ENCODE measurements around the gene AATF.

The AATF gene

DNA sequence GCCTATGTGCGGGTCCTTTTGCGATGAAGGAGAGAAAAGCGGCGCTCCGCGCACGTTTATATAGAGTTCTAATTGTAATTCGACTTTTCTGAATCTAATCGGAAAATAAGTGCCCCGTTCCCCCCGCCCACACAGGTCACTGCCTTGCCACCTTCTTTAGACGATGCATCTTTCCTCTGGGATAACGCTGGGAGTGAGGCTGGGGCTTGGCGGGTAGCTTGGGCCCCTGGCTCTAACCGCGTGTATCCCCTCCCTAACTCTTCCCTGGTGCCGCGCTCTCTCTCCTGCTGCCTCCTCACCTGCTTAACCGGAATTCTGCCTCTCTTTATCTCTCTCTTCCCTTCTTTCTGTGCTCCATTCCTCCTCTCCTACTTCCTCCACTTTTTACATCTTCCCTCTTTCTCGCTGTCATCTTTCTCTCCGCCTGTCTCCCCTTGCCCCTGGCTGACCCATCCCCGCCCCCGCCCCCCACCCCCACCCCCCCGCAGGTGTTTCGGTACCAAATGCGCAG lies 8.9 kb upstream of the AATF start:
- FAIRE-seq (no peak), DNase-seq (ENCODE audit: extremely low spot score, insufficient read length, low read depth) (no peak)

DNA sequence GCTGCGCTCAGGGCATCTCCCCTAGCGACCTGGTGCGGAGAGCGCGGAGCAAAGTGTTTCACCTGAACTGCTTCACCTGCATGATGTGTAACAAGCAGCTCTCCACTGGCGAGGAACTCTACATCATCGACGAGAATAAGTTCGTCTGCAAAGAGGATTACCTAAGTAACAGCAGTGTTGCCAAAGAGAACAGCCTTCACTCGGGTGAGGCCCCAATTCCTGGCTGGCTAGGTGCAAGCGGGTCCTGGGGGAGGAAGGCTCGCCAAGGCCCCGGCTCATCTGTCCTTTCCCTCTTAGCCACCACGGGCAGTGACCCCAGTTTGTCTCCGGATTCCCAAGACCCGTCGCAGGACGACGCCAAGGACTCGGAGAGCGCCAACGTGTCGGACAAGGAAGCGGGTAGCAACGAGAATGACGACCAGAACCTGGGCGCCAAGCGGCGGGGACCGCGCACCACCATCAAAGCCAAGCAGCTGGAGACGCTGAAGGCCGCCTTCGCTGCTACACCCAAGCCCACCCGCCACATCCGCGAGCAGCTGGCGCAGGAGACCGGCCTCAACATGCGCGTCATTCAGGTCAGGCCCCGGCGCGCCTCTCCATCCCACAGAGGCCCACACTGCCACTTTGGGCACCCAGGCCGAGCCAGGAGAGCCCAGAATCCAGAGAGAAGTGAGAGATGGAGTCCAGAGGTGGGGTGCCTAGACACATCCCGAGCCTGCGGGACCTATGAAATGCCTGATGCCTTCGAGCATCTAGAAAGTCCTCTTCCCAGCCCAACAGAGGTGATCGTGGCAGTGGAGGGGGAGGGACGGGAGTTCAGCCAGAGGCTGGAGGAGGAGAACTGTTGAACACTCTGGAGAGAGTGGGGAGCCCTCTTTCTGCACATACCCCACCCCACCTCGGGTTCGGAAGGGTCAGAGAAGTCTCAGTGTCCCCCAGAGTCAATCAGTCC lies 8.2 kb upstream of the AATF start:
- FAIRE-seq (no peak), DNase-seq (ENCODE audit: extremely low spot score, insufficient read length, low read depth) (no peak)

DNA sequence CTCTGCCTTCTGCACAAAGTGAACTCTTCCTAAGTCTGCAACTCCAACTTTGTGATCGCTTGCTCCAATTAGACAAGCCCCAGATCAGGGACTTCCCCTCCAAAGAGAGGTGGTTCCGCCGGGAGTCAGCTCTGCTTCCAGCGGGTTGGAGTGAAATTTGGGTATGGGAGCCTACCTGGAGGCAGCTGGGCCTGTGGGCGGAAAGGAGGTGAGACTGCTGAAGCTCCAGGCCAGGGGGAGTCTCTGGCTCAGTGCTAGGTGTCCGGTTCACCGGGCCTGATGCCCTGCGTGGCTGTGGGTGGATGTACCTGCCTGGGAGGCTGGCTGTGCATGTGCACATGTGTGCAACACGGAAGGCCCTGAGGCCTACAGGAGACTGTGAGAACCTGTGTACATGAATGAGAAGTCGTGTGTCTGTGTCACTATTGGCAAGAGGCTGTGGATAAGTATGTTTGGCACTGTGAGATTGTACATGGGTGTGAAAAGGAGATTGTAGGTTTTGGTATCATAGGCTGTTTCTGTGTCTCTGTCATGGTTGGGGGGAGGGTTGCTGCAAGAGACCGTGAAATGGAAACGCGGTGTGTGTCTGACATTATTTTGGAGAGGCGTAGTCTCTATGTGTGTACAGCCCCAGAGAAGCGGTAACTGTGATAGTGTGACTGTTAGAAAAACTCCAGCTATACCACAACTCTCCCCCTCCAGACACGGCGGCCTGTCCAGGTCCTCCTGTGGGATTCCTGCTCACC lies 7.3 kb upstream of the AATF start:
- DNase-seq (ENCODE audit: extremely low spot score, insufficient read length, low read depth) (no peak), FAIRE-seq (no peak)

DNA sequence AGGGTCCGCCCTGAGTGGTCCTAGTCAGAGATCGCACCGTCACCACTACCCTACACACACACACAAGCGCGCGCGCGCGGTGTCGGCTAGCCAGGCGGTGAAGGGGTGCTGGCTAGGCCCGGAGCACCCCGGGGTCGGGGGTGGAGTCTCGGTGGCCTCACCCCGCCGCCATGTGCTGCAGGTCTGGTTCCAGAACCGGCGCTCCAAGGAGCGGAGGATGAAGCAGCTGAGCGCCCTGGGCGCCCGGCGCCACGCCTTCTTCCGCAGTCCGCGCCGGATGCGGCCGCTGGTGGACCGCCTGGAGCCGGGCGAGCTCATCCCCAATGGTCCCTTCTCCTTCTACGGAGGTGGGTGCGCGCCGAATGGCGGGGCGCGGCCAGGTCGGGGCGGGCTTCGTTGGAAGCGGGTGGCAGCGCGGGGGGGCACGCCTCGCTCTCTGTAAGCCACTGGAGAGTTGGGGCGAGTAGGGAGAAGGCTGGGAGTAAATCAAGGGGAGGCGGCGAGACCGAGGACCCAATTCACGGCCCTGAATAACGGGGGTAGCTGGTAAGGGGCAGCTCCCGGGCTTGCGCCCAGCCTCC lies 6.6 kb upstream of the AATF start:
- DNase-seq (ENCODE audit: extremely low spot score, insufficient read length, low read depth): no peak
- FAIRE-seq: no peak

DNA sequence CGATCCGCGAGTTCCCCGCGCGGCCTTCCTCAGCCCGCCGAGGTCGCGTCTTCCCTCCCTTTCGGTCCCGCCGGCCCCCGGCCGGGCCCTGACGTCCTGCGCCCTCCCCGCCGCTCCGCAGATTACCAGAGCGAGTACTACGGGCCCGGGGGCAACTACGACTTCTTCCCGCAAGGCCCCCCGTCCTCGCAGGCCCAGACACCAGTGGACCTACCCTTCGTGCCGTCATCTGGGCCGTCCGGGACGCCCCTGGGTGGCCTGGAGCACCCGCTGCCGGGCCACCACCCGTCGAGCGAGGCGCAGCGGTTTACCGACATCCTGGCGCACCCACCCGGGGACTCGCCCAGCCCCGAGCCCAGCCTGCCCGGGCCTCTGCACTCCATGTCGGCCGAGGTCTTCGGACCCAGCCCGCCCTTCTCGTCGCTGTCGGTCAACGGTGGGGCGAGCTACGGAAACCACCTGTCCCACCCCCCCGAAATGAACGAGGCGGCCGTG lies 6.1 kb upstream of the AATF start:
- no peak for FAIRE-seq
- DNase-seq (ENCODE audit: extremely low spot score, insufficient read length, low read depth): no peak

DNA sequence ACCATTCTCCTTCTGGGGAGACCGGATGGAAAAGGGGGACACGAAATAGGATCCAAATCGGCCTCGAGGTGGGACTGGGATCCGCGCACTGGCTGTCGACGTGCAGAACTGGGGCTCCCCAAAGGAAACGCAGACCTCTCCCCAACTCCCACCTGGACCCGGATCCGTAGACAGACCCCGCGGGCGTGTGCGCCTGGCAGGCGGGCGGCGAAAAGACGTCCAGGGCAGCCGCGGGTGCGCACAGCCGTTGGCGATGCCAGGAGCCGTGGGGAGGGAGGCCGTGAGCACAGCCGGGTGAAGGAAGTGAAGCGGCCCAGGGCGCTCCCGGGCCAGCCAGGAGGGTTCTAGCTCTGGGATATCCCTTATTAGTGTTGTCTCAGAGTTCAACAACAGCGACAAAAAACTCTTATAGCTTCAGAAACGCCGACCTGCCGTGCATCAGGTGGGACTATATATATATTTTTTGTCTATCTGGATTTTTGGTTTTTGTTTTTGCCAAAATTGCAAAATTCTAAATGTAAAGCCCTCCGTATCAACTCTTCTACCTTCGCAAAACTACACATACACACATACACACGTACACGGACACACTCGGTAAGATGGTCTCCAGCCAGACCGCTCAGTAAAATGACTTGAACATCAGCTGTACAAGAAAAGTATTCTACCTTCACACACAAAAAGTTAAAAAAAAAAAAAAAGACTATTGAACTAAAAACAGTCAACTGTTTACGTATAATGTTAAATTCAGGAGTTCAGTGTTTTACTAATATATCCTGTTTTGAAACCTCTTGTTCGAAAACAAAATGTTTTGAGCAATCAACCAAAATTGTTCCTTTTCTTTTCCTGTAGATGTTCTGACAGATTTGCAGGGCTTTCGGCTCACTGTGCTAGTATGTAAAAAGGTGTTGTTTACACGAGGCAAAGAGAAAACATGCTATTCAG lies 5.2 kb upstream of the AATF start:
- FAIRE-seq (no peak), DNase-seq (ENCODE audit: extremely low spot score, insufficient read length, low read depth) (no peak)

DNA sequence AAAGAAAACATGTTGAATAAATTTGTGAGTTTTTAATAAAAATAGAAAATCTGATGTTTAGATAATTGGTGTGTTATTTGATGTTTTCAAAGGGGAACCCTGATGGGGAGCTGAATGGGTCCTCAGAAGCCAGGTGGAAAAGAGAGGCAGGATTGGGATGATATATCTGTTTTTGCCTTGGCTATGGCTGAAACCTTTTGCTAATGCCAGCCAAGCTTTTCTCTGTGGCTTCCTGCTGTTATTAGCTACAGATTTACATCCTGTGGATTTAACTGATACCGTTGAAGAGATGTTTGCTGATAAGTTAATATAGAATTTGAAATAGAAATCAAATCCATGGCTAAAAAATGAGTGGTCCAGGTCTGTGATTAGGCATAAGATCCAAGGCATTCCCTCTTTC lies 4.2 kb upstream of the AATF start:
- DNase-seq (ENCODE audit: extremely low spot score, insufficient read length, low read depth) (no peak), FAIRE-seq (no peak)

DNA sequence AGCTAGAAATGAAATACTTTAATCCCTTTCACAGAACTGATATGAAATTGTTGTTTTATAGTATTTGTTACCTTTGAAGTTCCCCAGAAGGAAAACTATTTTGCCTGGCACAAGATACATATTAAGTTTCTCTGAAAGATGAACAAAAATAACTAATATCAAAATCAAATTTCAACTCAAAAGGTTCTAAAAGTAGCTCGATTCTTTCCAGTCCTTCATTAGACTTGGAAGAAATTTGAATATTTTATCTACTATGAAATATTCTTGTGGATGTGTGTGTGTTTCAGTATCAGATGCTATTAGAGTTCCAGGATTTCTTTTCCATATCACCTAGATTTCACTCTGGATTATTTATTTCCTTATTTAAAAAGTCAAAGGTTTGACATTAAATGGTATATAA lies 3.6 kb upstream of the AATF start:
- no peak for FAIRE-seq

DNA sequence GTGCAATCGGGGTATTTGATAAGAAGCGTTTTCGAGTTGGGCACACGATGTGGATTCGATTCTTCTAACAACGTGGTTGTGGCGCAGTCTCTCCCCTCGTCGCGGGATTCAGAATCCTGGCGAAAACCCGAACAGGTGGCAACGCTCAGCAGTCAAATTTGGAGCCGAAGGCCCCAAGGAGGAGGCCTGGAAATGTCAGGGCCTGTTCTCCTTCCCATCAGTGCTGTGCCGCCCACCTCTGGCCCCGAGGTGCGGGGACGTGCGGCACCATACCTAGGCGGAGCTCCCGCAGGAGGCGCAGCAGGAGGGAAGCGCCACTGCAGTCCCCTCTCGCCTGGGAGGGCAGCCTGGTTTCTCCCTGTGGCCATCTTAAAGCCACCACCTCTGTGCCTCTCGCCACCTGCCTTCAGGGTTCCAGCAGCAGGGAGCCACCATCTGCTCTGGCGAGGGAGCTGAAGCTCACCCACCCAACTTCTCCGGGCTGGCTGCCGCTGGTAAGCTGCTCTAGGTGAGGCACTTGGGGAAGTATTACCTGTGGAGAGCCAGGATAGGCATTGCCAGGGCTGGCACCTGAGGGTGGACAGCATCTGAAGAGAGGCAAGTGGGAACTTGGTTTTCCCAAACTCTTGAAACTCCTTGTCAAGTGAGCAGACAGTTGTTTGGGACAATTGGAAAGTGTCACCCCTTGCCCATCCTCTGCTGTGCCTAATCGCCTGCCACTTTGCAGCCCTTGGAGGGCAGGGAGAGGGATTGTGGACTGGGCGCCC lies 2.6 kb upstream of the AATF start:
- FAIRE-seq: no peak
- DNase-seq (ENCODE audit: extremely low spot score, insufficient read length, low read depth): no peak

More for the DNA sequence above, 3.6 kb upstream of the AATF start:
- no peak for DNase-seq (ENCODE audit: extremely low spot score, insufficient read length, low read depth)

DNA sequence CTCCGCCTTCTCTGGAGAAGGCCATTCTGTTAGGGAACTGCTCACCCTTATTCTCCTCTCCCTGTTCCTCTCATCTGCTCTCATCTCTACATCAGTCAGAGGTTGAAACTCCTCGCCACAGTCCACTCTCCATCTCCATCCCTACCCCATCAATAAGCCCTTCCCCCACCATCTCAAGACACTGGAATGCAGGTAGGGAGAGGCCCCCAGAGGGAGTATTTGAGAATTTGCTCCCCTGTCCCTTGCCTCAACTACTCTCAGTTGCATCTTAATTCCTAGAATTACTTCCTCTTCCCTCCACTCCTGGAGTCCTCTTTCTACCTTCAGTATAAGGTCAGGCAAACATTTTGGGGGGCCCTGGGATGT lies 2.0 kb upstream of the AATF start:
- no peak for FAIRE-seq
- DNase-seq (ENCODE audit: extremely low spot score, insufficient read length, low read depth): no peak

DNA sequence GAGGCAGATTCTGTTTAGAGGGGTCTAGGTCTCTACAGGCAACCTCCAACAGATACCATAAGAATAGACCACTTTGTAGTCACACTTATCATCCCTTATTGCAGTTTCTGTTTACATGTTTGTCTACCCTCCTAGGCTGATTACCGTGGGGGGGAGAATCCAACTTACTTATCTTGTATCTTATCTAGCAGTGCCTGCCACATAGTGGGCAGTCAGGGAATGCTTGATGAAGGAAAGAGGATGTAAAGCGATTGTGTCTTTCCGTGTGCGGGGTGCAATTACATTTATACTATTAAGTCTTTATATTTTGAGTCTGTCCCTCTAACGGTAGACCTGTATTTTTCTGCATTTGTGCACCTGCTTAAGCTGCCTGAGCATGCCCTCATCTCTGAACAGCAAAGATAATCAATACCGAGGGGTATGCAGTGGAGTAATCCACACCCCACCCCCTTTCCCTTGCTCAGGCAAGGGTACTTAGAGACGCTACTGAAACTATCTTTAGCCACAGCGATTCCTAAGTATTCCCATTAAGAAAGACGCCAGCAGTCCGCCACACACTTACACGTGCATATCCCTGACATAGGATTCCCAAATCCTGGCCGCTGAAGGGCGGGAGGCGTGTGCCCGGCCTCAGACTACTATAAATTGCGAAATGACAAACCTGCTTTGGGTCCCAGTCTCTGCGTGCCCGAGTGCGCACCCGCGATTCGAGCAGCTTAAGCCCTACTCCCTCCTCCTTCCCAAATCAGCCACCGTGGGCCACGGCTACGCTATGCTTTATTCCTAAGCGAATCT lies 635 bp upstream of the AATF start:
- DNase-seq (ENCODE audit: extremely low spot score, insufficient read length, low read depth): no peak
- FAIRE-seq: no peak

DNA sequence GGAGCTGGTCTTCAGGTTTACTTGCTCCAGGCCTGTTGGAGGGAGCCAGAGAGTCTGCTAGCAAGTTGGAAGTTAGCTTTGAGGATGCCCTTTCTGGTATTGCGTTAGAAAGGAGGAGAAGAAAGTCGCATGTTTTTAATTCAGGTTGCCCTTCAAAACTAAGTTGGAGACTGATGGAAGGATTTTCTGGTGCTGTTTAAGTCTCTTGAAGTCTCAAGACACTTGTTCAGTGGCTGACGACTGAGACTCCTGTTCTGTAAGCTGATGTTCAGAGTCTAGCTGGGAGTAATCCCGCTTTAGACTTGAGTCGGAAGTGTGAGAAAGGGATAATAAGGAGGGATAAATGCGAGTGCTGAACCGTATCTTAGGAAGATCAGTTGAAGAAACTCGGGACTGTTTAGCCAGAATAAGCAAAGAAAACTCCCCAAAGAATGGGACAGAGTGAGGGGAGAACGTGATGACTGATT lies 740 bp downstream of the AATF start:
- FAIRE-seq: no peak
- DNase-seq (ENCODE audit: extremely low spot score, insufficient read length, low read depth): no peak

DNA sequence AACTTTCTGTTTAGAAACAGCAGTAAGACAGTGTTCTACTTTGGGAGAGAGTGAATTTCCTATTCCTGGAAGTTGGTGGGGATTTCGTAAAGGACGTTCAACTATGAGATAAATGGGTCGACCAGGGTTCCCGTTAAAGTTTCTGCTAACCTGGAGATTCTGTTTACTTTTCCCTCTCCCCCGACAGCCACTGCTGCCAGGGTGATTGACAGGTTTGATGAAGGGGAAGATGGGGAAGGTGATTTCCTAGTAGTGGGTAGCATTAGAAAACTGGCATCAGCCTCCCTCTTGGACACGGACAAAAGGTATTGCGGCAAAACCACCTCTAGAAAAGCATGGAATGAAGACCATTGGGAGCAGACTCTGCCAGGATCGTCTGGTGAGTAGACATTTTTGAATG lies 1.3 kb downstream of the AATF start:
- FAIRE-seq (no peak), DNase-seq (ENCODE audit: extremely low spot score, insufficient read length, low read depth) (no peak)

DNA sequence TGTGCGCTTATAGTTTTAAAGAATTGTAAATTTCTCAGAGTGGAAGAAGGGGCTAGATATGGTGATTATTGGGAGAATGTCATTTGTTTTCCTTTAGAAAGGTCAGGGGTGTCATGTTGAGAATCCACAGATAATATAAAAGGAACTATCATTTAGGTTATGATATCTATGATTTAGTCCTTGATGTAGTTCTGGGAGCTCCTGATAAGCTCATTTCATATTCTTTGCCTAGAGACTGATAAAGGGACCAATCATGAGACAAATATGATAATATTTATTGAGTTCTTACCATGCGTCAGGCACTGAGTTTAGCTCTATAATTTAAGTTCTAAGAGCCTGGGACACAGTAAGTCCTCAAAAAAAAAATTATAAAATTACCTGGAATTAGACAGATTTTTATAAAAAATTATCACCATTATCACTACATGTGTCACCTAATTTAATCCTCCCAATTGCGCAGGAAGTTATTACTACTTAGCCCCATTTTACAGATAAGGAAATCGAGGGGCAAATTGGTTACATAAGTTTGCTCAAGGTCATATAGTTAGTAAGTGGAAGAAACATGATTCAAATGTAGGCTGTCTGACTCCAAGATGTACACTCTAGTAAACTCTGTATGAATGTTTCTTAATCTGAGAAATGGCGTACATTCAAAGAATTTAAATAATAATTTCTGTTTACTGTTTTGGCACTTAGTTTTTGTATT lies 2.5 kb downstream of the AATF start:
- no peak for FAIRE-seq

DNA sequence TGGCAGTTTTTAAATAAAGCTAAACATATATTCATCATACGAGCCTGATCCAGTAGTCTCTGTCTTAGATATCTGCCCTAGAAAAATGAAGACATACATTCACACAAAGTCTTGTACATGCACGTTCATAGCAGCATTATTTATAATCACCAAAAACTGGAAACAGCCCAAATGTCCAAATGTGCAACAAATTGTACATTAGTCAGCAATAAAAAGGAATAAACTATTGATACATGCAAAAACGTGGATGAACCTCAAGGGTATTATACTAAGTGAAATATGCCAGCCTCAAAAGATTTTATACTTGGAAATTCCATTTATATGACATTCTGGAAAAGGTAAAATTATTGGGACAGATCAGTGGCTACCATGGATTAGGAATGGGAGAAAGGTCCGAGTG lies 22.8 kb downstream of the AATF start:
- DNase-seq (ENCODE audit: extremely low spot score, insufficient read length, low read depth) (no peak), FAIRE-seq (no peak)

More for the DNA sequence above, 2.5 kb downstream of the AATF start:
- DNase-seq (ENCODE audit: extremely low spot score, insufficient read length, low read depth): no peak

DNA sequence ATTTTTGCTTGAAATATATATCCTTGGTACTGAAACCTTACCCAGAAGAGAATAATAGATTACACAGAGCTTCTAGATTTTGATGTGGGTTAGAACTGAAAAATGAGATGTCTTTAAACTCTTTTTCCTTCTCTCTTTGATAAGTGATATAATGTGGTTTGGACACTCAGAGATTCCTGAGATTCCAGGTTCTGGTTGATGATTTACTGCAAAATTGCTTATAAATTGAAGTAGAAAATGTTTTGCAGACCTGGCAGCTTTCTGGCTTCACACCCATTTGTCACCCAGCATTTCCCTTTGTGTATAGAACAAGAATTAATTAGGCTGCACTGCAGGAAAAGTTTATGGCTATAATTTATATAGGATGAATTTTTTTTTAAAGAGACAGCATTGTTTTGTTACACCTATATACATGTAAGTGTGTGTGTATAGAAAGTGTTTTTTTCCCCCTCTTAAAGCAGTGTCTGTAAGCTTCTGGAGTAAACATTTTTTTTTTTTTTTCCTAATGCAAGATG lies 23.5 kb downstream of the AATF start:
- DNase-seq (ENCODE audit: extremely low spot score, insufficient read length, low read depth) (no peak), FAIRE-seq (no peak)

DNA sequence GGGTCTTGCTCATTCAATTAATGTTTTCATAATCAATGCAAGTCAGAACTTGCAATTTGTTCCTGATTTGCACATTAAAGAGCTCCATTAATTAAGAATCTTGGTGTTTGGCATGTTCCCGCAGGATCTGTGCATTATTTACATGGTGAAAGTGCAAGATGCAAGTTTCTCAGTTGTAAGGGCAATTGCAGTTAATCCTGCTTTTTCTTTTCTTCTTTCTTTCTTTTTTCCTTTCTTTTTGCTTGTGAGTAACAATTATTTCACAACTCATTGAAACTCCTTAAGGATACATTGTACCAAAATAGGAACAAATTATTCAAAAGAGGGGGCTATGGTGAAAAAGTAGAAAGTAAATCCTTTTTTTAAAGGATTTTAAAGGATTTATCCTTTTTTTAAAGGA lies 24.2 kb downstream of the AATF start:
- FAIRE-seq (no peak), DNase-seq (ENCODE audit: extremely low spot score, insufficient read length, low read depth) (no peak)

Measured in GM18507 (cell line).